Astrocyte (in vitro differentiated cells and primary cell): ENCODE measurements around the gene INSC.

Experiments
- EZH2 ChIP-seq: IDR thresholded peaks from 2 replicates; pipeline ENCODE4 v1.6.1; 2012; ENCODE audit warnings: mild to moderate bottlenecking, low read length, inconsistent platforms; ENCODE audit not compliant: insufficient read depth
- TF ChIP-seq, protein P1 (sequence below): IDR thresholded peaks from 2 replicates; pipeline ENCODE4 v1.5.1; 2011; ENCODE audit warnings: low read depth, mild to moderate bottlenecking, inconsistent platforms, low read length, moderate library complexity; ENCODE audit not compliant: insufficient read depth

DNA sequence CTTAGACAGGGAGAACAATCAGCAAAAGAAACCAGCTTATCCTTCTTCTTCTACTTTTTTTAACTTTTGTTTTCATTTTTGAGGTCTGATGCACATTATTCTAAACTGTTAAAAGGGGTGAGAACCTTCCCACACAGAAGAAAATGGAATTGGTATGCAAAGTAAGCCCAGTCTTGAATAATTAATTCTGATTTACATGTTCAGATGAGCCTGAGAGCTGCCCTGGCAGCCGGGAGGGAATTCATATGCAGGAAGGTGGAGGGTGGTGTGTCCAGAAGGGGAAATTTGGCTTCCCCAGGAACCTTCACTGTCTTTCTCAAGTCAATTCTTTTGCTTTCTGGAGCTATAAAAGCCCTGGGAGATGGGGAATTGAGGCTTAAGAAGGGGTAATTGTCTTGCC lies 181.0 kb downstream of the INSC start:
- TF ChIP-seq, protein P1, sequence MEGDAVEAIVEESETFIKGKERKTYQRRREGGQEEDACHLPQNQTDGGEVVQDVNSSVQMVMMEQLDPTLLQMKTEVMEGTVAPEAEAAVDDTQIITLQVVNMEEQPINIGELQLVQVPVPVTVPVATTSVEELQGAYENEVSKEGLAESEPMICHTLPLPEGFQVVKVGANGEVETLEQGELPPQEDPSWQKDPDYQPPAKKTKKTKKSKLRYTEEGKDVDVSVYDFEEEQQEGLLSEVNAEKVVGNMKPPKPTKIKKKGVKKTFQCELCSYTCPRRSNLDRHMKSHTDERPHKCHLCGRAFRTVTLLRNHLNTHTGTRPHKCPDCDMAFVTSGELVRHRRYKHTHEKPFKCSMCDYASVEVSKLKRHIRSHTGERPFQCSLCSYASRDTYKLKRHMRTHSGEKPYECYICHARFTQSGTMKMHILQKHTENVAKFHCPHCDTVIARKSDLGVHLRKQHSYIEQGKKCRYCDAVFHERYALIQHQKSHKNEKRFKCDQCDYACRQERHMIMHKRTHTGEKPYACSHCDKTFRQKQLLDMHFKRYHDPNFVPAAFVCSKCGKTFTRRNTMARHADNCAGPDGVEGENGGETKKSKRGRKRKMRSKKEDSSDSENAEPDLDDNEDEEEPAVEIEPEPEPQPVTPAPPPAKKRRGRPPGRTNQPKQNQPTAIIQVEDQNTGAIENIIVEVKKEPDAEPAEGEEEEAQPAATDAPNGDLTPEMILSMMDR: no peak
- no peak for TF ChIP-seq EZH2
